ENCODE results near the gene COL27A1.
A peak's percentile ranks its signal among the peaks of the same experiment; 100 is the strongest.

The COL27A1 gene

GRCh38 chr9:114342755-114343440 is 187.6 kb downstream of the COL27A1 start:
- DNase-seq (ENCODE audit: insufficient read length, low spot score) (no peak), FAIRE-seq (no peak)
- TF ChIP-seq POU2F2 (IDR thresholded peaks at IDR 0.05; ENCODE audit: low read depth, low read length) = no peak
- no peak for TF ChIP-seq TAF1 (IDR thresholded peaks at IDR 0.05; ENCODE audit: low read depth, low read length)
- no peak for TF ChIP-seq POLR2AphosphoS5 (IDR thresholded peaks at IDR 0.05; ENCODE audit: low read depth, low read length)
- TF ChIP-seq PAX5 (IDR thresholded peaks at IDR 0.05; ENCODE audit: insufficient read depth, low read length, severe bottlenecking) = no peak
- no peak for TF ChIP-seq SPI1 (IDR thresholded peaks at IDR 0.05; ENCODE audit: low read depth, low read length)
- no peak for TF ChIP-seq POLR2A (IDR thresholded peaks at IDR 0.05; ENCODE audit: low read depth, low read length)

- FAIRE-seq = peak; percentile 28
- no peak for TF ChIP-seq POU2F2 (IDR thresholded peaks at IDR 0.05; ENCODE audit: low read depth, low read length)
- no peak for TF ChIP-seq POLR2A (IDR thresholded peaks at IDR 0.05; ENCODE audit: low read depth, low read length)
- TF ChIP-seq PAX5 (IDR thresholded peaks at IDR 0.05; ENCODE audit: insufficient read depth, low read length, severe bottlenecking) = no peak
- no peak for TF ChIP-seq SPI1 (IDR thresholded peaks at IDR 0.05; ENCODE audit: low read depth, low read length)
- TF ChIP-seq TAF1 (IDR thresholded peaks at IDR 0.05; ENCODE audit: low read depth, low read length) = no peak
- no peak for TF ChIP-seq POLR2AphosphoS5 (IDR thresholded peaks at IDR 0.05; ENCODE audit: low read depth, low read length)
- no peak for DNase-seq (ENCODE audit: insufficient read length, low spot score)
Observed at GRCh38 chr9:114343471-114344187, 188.3 kb downstream of the COL27A1 start.

- FAIRE-seq (no peak), DNase-seq (ENCODE audit: insufficient read length, low spot score) (no peak)
- TF ChIP-seq TAF1 (IDR thresholded peaks at IDR 0.05; ENCODE audit: low read depth, low read length) = no peak
- TF ChIP-seq POU2F2 (IDR thresholded peaks at IDR 0.05; ENCODE audit: low read depth, low read length) = no peak
- no peak for TF ChIP-seq POLR2A (IDR thresholded peaks at IDR 0.05; ENCODE audit: low read depth, low read length)
- no peak for TF ChIP-seq SPI1 (IDR thresholded peaks at IDR 0.05; ENCODE audit: low read depth, low read length)
- TF ChIP-seq PAX5 (IDR thresholded peaks at IDR 0.05; ENCODE audit: insufficient read depth, low read length, severe bottlenecking) = no peak
Observed at GRCh38 chr9:114344188-114344566, 188.8 kb downstream of the COL27A1 start.

GRCh38 chr9:114344692-114345091 is 189.4 kb downstream of the COL27A1 start:
- DNase-seq (ENCODE audit: insufficient read length, low spot score) (no peak), FAIRE-seq (no peak)
- no peak for TF ChIP-seq POU2F2 (IDR thresholded peaks at IDR 0.05; ENCODE audit: low read depth, low read length)
- TF ChIP-seq PAX5 (IDR thresholded peaks at IDR 0.05; ENCODE audit: insufficient read depth, low read length, severe bottlenecking) = no peak

- no peak for DNase-seq (ENCODE audit: insufficient read length, low spot score)
- no peak for FAIRE-seq
- TF ChIP-seq POLR2A (IDR thresholded peaks at IDR 0.05; ENCODE audit: low read depth, low read length) (no peak), SPI1 (IDR thresholded peaks at IDR 0.05; ENCODE audit: low read depth, low read length) (no peak), POLR2AphosphoS5 (IDR thresholded peaks at IDR 0.05; ENCODE audit: low read depth, low read length) (no peak), TAF1 (IDR thresholded peaks at IDR 0.05; ENCODE audit: low read depth, low read length) (no peak), POU2F2 (IDR thresholded peaks at IDR 0.05; ENCODE audit: low read depth, low read length) (no peak), PAX5 (IDR thresholded peaks at IDR 0.05; ENCODE audit: insufficient read depth, low read length, severe bottlenecking) (no peak)
Observed at GRCh38 chr9:114345493-114346065, 190.2 kb downstream of the COL27A1 start.

DNA sequence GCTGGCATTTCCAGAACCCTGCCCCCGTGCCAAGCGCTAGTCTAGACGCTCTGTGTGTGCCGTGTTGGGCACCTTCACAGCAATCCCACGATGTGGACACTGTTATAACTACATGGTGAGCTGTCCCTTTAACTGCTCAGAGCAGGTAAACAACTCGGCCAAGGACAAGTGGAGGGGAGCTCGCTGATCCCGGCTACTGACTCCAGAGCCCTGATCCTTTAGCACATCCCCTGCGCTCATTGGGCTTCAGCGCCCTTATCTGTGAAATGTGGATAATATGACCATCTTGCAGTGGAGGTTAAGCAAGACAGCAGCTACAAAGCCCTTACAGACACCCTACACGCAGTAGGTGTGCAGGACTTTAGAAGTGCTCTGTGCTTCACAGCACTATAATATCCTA is 190.8 kb downstream of the COL27A1 start:
- DNase-seq (ENCODE audit: insufficient read length, low spot score) (no peak), FAIRE-seq (no peak)
- TF ChIP-seq SPI1 (IDR thresholded peaks at IDR 0.05; ENCODE audit: low read depth, low read length) (no peak), POLR2A (IDR thresholded peaks at IDR 0.05; ENCODE audit: low read depth, low read length) (no peak), TAF1 (IDR thresholded peaks at IDR 0.05; ENCODE audit: low read depth, low read length) (no peak), POLR2AphosphoS5 (IDR thresholded peaks at IDR 0.05; ENCODE audit: low read depth, low read length) (no peak), PAX5 (IDR thresholded peaks at IDR 0.05; ENCODE audit: insufficient read depth, low read length, severe bottlenecking) (no peak), POU2F2 (IDR thresholded peaks at IDR 0.05; ENCODE audit: low read depth, low read length) (no peak)

- FAIRE-seq (no peak), DNase-seq (ENCODE audit: insufficient read length, low spot score) (no peak)
- TF ChIP-seq POLR2AphosphoS5 (IDR thresholded peaks at IDR 0.05; ENCODE audit: low read depth, low read length) (no peak), SPI1 (IDR thresholded peaks at IDR 0.05; ENCODE audit: low read depth, low read length) (no peak), PAX5 (IDR thresholded peaks at IDR 0.05; ENCODE audit: insufficient read depth, low read length, severe bottlenecking) (no peak), POU2F2 (IDR thresholded peaks at IDR 0.05; ENCODE audit: low read depth, low read length) (no peak), TAF1 (IDR thresholded peaks at IDR 0.05; ENCODE audit: low read depth, low read length) (no peak), POLR2A (IDR thresholded peaks at IDR 0.05; ENCODE audit: low read depth, low read length) (no peak; the same call in 1 of the 2 replicates)
Observed at GRCh38 chr9:114347675-114348074, 192.3 kb downstream of the COL27A1 start.

- DNase-seq (ENCODE audit: insufficient read length, low spot score) = no peak
- no peak for TF ChIP-seq TAF1 (IDR thresholded peaks at IDR 0.05; ENCODE audit: low read depth, low read length)
- TF ChIP-seq POLR2AphosphoS5 (IDR thresholded peaks at IDR 0.05; ENCODE audit: low read depth, low read length) = no peak
- TF ChIP-seq SPI1 (IDR thresholded peaks at IDR 0.05; ENCODE audit: low read depth, low read length) = no peak
- TF ChIP-seq POLR2A (IDR thresholded peaks at IDR 0.05; ENCODE audit: low read depth, low read length) = no peak
- TF ChIP-seq POU2F2 (IDR thresholded peaks at IDR 0.05; ENCODE audit: low read depth, low read length) = no peak; the same call in 1 of the 2 replicates
- TF ChIP-seq PAX5 (IDR thresholded peaks at IDR 0.05; ENCODE audit: insufficient read depth, low read length, severe bottlenecking) = no peak
- FAIRE-seq = peak; percentile 26
Observed at GRCh38 chr9:114348261-114348905, 193.0 kb downstream of the COL27A1 start.

DNA sequence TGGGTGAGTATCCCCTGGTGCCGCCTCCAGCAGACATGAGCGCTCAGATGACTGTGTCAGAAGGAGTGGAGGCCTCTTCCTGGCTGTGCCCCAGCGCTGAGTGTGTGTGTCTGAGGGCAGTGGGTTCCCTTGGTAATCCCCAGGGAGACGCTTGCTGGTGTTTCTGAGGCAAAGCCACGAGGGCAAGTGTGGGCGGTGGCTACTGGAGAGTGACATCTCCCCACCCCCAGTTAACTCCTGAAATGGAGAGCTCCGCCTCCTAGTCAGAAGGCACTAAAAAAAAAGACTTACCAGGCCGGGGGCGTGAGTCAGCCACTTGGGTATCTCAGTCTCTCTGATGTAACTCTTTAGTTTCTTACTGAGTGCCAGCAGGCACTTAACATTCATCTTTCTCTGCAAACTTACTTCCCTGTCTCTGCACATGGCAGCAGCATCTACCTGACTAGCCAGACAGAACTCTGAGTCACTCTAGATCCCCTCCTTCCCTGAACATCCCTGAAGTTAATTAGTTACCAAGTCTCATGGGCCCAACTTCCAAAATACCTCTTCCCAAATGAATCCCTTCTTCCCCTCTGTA is 193.7 kb downstream of the COL27A1 start:
- FAIRE-seq (peak; percentile 88), DNase-seq (ENCODE audit: insufficient read length, low spot score) (peak; percentile 76)
- TF ChIP-seq POU2F2 (IDR thresholded peaks at IDR 0.05; ENCODE audit: low read depth, low read length) (no peak), PAX5 (IDR thresholded peaks at IDR 0.05; ENCODE audit: insufficient read depth, low read length, severe bottlenecking) (peak; percentile 28), POLR2A (IDR thresholded peaks at IDR 0.05; ENCODE audit: low read depth, low read length) (no peak; the same call in 1 of the 2 replicates)
